ENCODE results near the gene NCKAP5L. TPM values are rescaled to one million over a fixed set of nuclear protein-coding genes. Genes with fewer than 3 reads are reported as not detected.
"Not testable (repeated sequence)": the region's sequence is repeated elsewhere in the genome, so short reads cannot be mapped to it uniquely, and the experiment has no call there.

NCKAP5L gene
- total and polyA plus RNA-seq, 2 donors, result 13.3 to 14.1 TPM

DNA sequence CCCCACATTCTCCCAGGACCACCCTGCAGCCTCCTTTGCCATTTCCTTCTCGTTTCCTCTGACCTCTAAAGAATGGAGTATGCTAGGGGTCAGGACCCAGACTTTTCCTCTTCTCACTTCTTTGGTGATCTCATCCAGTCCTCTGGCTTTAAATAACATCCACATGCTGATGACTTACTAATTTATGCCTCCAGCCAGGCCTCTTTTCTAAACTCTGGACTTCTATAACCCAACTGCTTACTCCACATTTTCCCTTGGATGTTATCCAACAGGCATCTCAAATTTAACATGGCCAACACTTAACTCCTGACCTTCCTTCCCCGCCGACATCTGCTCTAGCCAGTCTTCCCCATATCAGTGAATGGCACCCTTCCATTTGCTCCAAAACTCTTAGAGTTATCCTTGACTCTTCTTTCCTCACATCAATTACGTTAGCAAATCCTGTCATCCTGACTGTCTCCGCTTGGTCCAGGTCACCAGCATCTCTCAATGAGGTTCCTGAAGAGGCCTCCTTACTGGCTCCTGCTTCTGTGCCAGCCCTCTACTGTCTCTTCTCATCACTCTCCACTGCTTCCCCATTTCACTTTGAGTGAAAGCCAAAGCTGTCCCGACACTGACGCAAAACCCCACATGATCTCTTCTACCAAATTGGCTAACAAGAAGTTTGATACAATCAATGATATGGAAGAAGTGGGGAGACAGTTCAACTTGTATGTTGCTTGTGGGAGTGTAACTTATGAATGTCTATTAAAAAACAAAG is 44.1 kb downstream of the NCKAP5L start:
- 35% methylated on average over 7 of the region's 7 CpGs for WGBS
- peak; percentile 31 for DNase-seq (ENCODE audit: extremely low spot score)

DNA sequence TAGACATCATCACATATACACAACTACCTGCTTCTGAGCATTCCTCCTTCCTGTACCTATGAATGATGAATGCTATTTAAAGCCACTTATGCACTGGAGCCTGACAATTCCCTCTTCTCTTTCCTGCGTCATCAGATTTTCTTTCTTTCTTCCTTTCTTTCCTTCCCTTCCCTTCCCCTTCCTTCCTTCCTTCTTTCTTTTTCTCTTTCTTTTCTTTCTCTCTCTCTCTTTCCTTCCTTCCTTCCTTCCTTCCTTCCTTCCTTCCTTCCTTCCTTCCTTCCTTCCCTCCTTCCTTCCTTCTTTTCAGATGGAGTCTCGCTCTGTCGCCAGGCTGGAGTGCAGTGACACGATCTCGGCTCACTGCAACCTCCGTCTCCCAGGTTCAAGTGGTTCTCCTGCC is 47.3 kb downstream of the NCKAP5L start:
- DNase-seq (ENCODE audit: extremely low spot score); H3K36me3 ChIP-seq (ENCODE audit: insufficient read depth): not testable (repeated sequence)

More for the DNA sequence above, 44.1 kb downstream of the NCKAP5L start:
- no peak overlapping the region for H3K27ac ChIP-seq (ENCODE audit: low read depth)
- no peak overlapping the region for H3K4me3 ChIP-seq (ENCODE audit: low read depth, low read length)
- H3K4me1 ChIP-seq (ENCODE audit: insufficient read depth), result no peaks in the 10 kb centered on the region
- H3K36me3 ChIP-seq (ENCODE audit: insufficient read depth), result no peaks in the 10 kb centered on the region

DNA sequence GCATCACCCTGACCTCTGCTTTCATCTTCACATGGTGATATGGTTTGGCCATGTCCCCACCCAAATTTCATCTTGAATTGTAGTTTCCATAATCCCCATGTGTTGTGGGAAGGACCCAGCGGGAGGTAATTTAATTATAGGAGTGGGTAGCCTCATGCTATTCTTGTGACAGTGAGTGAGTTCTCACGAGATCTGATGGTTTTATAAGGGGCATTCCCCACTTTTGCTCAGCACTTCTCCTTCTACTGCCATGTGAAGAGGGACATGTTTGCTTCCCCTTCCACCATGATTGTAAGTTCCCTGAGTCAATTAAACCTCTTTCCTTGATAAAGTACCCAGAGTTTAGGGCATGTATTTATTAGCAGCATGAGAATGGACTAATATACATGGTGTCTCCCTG is 48.6 kb downstream of the NCKAP5L start:
- DNase-seq (ENCODE audit: extremely low spot score), result no peak
- Histone ChIP-seq H3K4me1 (ENCODE audit: insufficient read depth) (no peaks in the 10 kb centered on the region), H3K27ac (ENCODE audit: low read depth) (no peak overlapping the region), H3K36me3 (ENCODE audit: insufficient read depth) (no peaks in the 10 kb centered on the region), H3K4me3 (ENCODE audit: low read depth, low read length) (no peak overlapping the region)
- WGBS, result 72% methylated on average over 2 of the region's 2 CpGs

More for the DNA sequence above, 47.3 kb downstream of the NCKAP5L start:
- WGBS, result 92% methylated on average over 6 of the region's 6 CpGs
- not testable (repeated sequence) for H3K4me1 ChIP-seq (ENCODE audit: insufficient read depth); H3K27ac ChIP-seq (ENCODE audit: low read depth); H3K4me3 ChIP-seq (ENCODE audit: low read depth, low read length)

DNA sequence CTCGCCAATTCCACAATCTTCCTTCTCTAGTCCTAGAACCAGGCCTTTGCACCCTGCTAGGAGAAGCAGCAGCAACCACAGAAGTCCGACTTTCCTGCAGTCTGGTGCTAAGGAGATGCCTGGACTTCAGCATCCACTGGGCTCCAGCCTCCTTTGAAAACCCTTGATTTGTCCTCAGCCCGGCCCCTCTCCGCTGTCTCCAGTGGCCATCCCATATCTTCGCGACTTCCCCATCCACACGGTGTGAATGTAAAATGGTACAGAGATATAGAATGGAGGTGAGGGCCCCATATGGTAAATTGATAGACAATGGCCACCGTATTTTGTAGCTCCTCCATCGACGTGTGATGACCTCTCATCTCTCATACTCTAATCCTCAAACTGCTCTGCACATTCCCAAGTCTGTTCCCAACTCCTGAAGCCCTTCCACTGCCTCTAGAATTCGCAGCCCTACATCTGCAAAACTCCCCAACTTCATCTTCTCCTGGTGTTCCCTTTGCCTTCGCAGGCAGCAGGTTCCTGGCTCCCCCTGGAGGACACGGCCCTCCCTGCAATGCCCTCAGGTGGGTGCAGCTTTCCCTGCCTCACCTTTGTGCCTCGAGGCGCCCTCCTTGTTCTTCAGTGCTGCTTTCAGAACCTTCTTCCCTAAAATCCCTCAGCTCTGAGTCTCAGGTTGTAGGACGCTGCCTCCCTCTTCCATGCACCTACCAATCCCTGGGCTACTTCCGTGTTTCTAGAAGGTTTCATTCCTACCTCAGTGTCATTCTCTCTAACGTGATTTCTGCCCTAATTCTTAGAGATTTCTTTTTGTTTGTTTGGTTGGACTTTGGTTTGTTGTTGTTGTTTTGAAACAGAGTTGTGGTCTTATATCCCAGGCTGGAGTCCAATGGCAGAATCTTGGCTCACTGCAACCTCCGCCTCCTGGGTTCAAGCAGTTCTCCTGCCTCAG is 50.1 kb downstream of the NCKAP5L start:
- WGBS, result 52% methylated on average over 19 of the region's 19 CpGs
- H3K36me3 ChIP-seq (ENCODE audit: insufficient read depth), result no peaks in the 10 kb centered on the region
- H3K4me1 ChIP-seq (ENCODE audit: insufficient read depth), result no peaks in the 10 kb centered on the region
- no peak overlapping the region for H3K27ac ChIP-seq (ENCODE audit: low read depth)
- DNase-seq (ENCODE audit: extremely low spot score), result no peak
- no peak overlapping the region for H3K4me3 ChIP-seq (ENCODE audit: low read depth, low read length)

DNA sequence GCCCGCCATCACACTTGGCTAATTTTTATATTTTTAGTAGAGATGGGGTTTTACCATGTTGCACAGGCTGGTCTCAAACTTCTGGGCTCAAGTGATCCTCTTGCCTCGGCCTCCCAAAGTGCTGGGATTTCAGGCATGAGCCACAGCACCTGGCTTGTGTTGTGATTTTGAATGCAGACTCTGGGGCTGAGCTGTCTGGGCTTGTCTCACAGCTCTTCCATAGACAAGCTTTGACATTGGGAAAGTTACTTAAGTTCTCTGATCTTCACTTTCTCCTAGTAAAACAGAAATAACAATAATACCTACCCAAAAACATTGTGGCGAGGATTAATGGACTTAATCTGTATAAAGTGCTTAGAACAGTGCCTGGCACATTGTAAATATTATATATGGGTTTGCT is 50.9 kb downstream of the NCKAP5L start:
- Histone ChIP-seq H3K27ac (ENCODE audit: low read depth) (no peak overlapping the region), H3K36me3 (ENCODE audit: insufficient read depth) (no peaks in the 10 kb centered on the region), H3K4me3 (ENCODE audit: low read depth, low read length) (no peak overlapping the region), H3K4me1 (ENCODE audit: insufficient read depth) (no peaks in the 10 kb centered on the region)
- DNase-seq (ENCODE audit: extremely low spot score), result no peak
- 85% methylated on average over 3 of the region's 3 CpGs for WGBS

DNA sequence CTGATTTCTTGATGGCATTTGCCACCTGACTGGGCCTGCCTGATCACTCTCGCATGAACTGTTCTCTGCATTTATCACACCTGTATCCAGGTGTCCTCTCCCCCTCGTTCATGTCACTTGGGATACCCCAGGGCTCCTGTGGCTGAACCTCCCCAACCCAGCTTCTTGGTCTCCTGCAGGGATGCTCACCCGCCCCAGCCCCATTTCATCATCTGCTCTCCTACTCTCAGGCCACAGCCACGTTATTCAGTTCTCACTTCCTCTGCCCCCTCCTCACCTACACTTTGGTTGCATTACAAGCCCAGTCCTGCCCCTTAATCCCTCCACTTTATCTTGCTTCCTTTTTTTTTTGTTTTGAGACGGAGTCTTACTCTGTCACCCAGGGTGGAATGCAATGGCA is 51.4 kb downstream of the NCKAP5L start:
- DNase-seq (ENCODE audit: extremely low spot score), result no peak
- no peaks in the 10 kb centered on the region for H3K4me1 ChIP-seq (ENCODE audit: insufficient read depth)
- H3K27ac ChIP-seq (ENCODE audit: low read depth), result no peak overlapping the region
- WGBS, result 76% methylated on average over 5 of the region's 5 CpGs
- H3K4me3 ChIP-seq (ENCODE audit: low read depth, low read length), result no peak overlapping the region
- H3K36me3 ChIP-seq (ENCODE audit: insufficient read depth), result no peaks in the 10 kb centered on the region

DNA sequence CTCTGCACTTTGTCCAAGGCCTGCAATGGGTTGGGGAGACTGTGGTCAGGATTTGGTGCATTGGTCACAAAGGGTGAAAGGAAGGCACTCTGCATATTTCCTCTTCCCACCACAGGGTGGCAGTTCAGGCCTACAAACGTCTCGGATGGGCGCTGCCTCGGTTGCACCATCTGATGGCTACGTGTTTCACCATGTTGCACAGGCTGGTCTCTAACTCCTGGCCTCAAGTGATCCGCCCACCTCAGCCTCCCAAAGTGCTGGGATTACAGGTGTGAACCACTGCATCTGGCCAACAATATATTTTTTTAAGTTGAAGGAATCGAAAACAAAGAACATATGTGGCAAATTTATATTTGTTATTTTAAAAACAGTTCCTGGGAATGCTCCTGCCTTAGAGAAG is 51.8 kb downstream of the NCKAP5L start:
- DNase-seq (ENCODE audit: extremely low spot score), result no peak
- Histone ChIP-seq H3K4me1 (ENCODE audit: insufficient read depth) (no peaks in the 10 kb centered on the region), H3K27ac (ENCODE audit: low read depth) (no peak overlapping the region), H3K4me3 (ENCODE audit: low read depth, low read length) (no peak overlapping the region), H3K36me3 (ENCODE audit: insufficient read depth) (no peaks in the 10 kb centered on the region)
- 11% methylated on average over 7 of the region's 7 CpGs for WGBS

DNA sequence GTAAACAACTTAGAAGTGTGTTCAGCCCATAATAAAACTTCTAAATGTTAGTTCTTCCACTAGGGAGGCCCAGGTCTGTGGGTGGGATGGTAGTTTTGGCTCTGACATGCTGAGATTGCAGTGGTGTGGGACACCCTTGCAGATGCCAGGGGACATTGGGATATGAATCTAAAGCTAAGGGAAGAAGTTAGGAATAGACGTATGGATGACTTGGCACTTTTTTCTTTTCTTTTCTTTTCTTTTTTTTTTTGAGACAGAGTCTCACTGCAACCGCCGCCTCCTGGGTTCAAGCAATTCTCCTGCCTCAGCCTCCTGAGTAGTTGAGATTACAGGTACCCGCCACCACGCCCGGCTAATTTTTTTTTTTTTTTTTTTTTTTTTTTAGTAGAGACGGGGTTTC is 55.1 kb downstream of the NCKAP5L start:
- not testable (repeated sequence) for H3K36me3 ChIP-seq (ENCODE audit: insufficient read depth); DNase-seq (ENCODE audit: extremely low spot score); H3K4me1 ChIP-seq (ENCODE audit: insufficient read depth); H3K27ac ChIP-seq (ENCODE audit: low read depth); H3K4me3 ChIP-seq (ENCODE audit: low read depth, low read length)
- 85% methylated on average over 7 of the region's 7 CpGs for WGBS

DNA sequence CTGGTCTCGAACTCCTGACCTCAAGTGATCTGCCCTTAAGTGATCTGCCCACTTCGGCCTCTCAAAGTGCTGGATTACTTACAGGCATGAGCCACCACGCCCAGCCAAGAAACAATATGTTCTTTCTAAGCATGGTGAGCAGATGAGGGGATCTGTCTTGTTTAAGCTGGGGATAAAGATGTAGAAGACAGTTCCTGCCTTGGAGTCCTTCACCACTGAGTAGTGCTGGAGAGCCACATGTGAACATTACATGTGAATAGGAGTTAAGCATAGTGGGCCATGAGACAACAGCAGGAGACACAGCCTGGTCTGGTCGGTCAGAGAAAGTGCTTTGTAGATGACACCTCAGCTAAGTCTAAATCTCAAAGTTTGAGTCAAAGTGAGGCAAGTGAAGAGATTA is 60.9 kb downstream of the NCKAP5L start:
- 73% methylated on average over 4 of the region's 4 CpGs for WGBS
- no peaks in the 10 kb centered on the region for H3K36me3 ChIP-seq (ENCODE audit: insufficient read depth)
- no peak overlapping the region for H3K4me3 ChIP-seq (ENCODE audit: low read depth, low read length)
- H3K27ac ChIP-seq (ENCODE audit: low read depth), result no peak overlapping the region
- H3K4me1 ChIP-seq (ENCODE audit: insufficient read depth), result no peaks in the 10 kb centered on the region
- DNase-seq (ENCODE audit: extremely low spot score), result no peak

DNA sequence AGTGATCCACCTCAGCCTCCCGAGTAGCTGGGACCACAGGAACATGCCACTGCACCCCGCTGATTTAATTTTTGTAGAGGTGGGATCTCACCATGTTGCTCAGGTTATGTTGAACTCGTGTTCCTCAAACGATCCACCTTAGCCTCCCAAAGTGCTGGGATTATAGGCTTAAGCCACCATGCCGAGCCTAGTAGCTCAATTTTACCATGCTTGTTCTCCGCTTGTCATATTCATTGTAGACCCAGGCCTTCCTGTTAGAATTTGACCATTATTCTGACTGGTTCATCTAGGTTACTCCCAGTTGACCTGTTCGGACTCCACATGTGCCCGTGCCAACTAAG is 62.1 kb downstream of the NCKAP5L start:
- Histone ChIP-seq H3K27ac (ENCODE audit: low read depth) (no peak overlapping the region), H3K4me1 (ENCODE audit: insufficient read depth) (no peaks in the 10 kb centered on the region), H3K36me3 (ENCODE audit: insufficient read depth) (peaks cover 3% of the 10 kb centered on the region), H3K4me3 (ENCODE audit: low read depth, low read length) (no peak overlapping the region)
- DNase-seq (ENCODE audit: extremely low spot score), result no peak
- 81% methylated on average over 8 of the region's 8 CpGs for WGBS

DNA sequence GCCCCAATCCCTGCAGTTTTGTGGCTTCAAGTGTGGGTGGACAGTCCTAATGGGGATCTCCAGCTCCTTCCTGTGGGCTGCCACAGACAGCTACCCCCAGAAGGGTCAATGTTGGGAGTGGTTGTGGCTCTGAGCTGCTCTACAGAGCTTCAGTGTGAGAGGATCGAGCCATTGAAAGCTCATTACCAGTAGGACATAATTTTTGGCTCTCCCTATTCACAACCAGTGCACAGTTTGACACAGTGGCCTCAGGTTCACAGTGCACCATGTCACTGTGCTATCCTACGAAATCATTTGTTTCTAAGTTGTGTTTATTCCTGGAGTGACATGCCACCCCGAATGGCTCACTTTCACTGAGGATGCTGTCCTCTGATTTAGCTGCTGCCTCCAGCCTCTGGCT is 64.1 kb downstream of the NCKAP5L start:
- Histone ChIP-seq H3K4me3 (ENCODE audit: low read depth, low read length) (no peak overlapping the region), H3K36me3 (ENCODE audit: insufficient read depth) (peaks cover 8% of the 10 kb centered on the region), H3K27ac (ENCODE audit: low read depth) (no peak overlapping the region), H3K4me1 (ENCODE audit: insufficient read depth) (no peaks in the 10 kb centered on the region)
- WGBS, result 80% methylated on average over 3 of the region's 3 CpGs
- no peak for DNase-seq (ENCODE audit: extremely low spot score)

DNA sequence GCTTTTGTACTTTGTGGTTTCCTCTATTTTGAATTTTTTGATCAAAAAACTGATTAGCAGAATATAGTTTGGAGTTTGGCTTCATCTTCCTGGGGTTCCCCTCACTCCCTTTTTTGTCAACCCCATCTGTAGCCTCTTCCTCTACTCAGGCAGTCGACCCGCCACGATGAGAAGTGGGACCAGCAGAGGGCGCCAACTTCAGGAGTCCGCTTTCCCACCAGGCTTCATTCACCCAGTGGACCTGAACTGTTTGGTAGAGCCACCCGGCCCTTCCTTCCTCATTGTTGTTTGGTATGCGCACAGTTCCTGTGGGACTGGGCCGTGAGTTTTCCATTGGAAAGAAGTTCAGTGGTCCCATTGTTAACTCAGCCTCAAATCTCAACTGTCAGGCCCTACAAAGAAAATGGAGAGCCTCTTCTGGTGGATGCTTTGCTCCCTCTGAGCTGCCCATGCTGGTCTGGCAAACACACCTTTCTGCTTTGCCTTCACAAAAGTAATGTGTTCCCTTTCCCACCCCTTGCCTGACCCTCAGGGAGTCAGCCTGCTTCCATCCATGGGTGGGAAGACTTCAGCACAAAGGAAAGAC is 65.1 kb downstream of the NCKAP5L start:
- no peaks in the 10 kb centered on the region for H3K4me1 ChIP-seq (ENCODE audit: insufficient read depth)
- no peak for DNase-seq (ENCODE audit: extremely low spot score)
- 29% methylated on average over 8 of the region's 8 CpGs for WGBS
- no peak overlapping the region for H3K4me3 ChIP-seq (ENCODE audit: low read depth, low read length)
- no peak overlapping the region for H3K27ac ChIP-seq (ENCODE audit: low read depth)
- H3K36me3 ChIP-seq (ENCODE audit: insufficient read depth), result peaks cover 8% of the 10 kb centered on the region

DNA sequence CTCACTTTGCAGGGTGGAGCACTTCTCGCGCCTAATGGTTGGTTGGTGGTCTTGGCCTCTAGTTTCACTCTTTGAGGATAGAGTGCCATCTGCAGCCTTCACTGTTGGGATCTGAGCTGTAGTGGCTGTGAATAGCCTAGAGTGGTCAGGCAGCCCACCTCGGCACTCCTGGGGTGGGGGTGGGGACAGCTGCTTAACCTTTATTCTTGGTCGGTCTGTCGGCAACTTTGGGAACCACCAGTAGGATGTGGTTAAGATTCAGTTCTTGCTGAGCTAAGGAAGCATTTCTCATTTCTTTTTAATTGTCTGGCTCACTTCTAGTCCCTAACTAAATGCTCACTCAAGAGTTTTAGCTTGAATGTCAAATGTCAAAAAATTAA is 65.8 kb downstream of the NCKAP5L start:
- Histone ChIP-seq H3K4me1 (ENCODE audit: insufficient read depth) (no peaks in the 10 kb centered on the region), H3K4me3 (ENCODE audit: low read depth, low read length) (no peak overlapping the region), H3K36me3 (ENCODE audit: insufficient read depth) (peaks cover 10% of the 10 kb centered on the region), H3K27ac (ENCODE audit: low read depth) (no peak overlapping the region)
- no peak for DNase-seq (ENCODE audit: extremely low spot score)
- 82% methylated on average over 5 of the region's 5 CpGs for WGBS
